ENCODE measurements around the gene MAN1C1. TPM values are rescaled to one million over a fixed set of nuclear protein-coding genes. Genes with fewer than 3 reads are reported as not detected.
A peak's percentile ranks its signal among the peaks of the same experiment; 100 is the strongest.

Gene MAN1C1
- total and polyA plus RNA-seq, 9 of the 15 experiments (the other 6 are each of a cell fraction or from before 2014, with no cell fraction given): 0.04 to 0.44 (median 0.10) TPM; not detected in 3

- DNase-seq (ENCODE audit: extremely low read depth in 1 of 4, low spot score in 3 of 4) (peak; percentile 70 to 91 (median 77)), FAIRE-seq (peak; percentile 61), ATAC-seq (peak; percentile 98)
- Histone ChIP-seq H3K79me2 (ENCODE audit: control insufficient read depth, insufficient read depth, low read length) (no peaks in the 10 kb centered on the region), H3K4me1 (replicated peaks in 1 of 2; ENCODE audit: control insufficient read depth in 2 of 2, insufficient read depth in 2 of 2, low read length in 2 of 2) (peaks cover 0 to 14% of the 10 kb centered on the region in 2 experiments; a peak in 3 of 5 replicates), H3K27ac (ENCODE audit: extremely low read depth, low read depth, low read length) (no peak overlapping the region), H3K9ac (ENCODE audit: insufficient read depth in 1 of 2, low read depth in 2 of 2, low read length in 2 of 2) (no peak overlapping the region), H3K9me3 (replicated peaks; ENCODE audit: control insufficient read depth, insufficient read depth, low read depth, low read length) (no peaks in the 10 kb centered on the region), H3K4me3 (no peak overlapping the region), H3K4me2 (ENCODE audit: insufficient read depth, low read length) (no peak overlapping the region), H3K27me3 (ENCODE audit: control insufficient read depth in 2 of 2, insufficient read depth in 2 of 2, low read length in 2 of 2) (peaks cover 20 to 58% of the 10 kb centered on the region in 2 experiments; a peak in 4 of 5 replicates), H3K36me3 (ENCODE audit: control insufficient read depth, insufficient read depth, low read length) (no peaks in the 10 kb centered on the region), H2AFZ (ENCODE audit: low read depth, low read length) (no peak overlapping the region), H3K9me1 (ENCODE audit: control insufficient read depth, insufficient read depth, low read length) (no peaks in the 10 kb centered on the region), H4K20me1 (replicated peaks; ENCODE audit: control insufficient read depth, insufficient read depth, low read length) (no peaks in the 10 kb centered on the region)
- TF ChIP-seq DPF2 (IDR thresholded peaks at IDR 0.05) (peak; percentile 25; the same call in 1 of the 2 replicates), CBFA2T3 (IDR thresholded peaks at IDR 0.05) (peak; percentile 60), CBFA2T2 (conservative IDR thresholded peaks at IDR 0.05) (peak; percentile 17; the same call in 1 of the 2 replicates), TEAD4 (IDR thresholded peaks at IDR 0.05; ENCODE audit: low read length) (no peak), TEAD4 (CRISPR knock-in tag; IDR thresholded peaks at IDR 0.05; ENCODE audit: borderline replicate concordance) (no peak), NRF1 (conservative IDR thresholded peaks at IDR 0.05 in 1 of 2, IDR thresholded peaks at IDR 0.05 in 1 of 2) (peak; percentile 22 to 50; a peak in 2 of 4 replicates), TCF3 (CRISPR knock-in tag; IDR thresholded peaks at IDR 0.05) (peak; percentile 48; the same call in 1 of the 2 replicates), GTF3C2 (IDR thresholded peaks at IDR 0.05; ENCODE audit: borderline replicate concordance, extremely low read depth, insufficient read length) (no peak), KDM1A (IDR thresholded peaks at IDR 0.05) (peak in 1 of 2 experiments; percentile 41; a peak in 1 of 4 replicates), JUNB (CRISPR knock-in tag; conservative IDR thresholded peaks at IDR 0.05) (no peak), RCOR1 (IDR thresholded peaks at IDR 0.05; ENCODE audit: borderline replicate concordance in 1 of 2, low read depth in 2 of 2, low read length in 2 of 2) (peak in 1 of 2 experiments; percentile 36; a peak in 1 of 4 replicates), JUN (IDR thresholded peaks at IDR 0.05; ENCODE audit: borderline replicate concordance, low read depth, low read length) (no peak), JUN (CRISPR knock-in tag; IDR thresholded peaks at IDR 0.05; ENCODE audit: borderline replicate concordance) (no peak), MAX (CRISPR knock-in tag; IDR thresholded peaks at IDR 0.05) (peak; percentile 81), ARID1B (IDR thresholded peaks at IDR 0.05) (peak; percentile 8; the same call in 1 of the 2 replicates)
- TF ChIP-seq, protein P1, sequence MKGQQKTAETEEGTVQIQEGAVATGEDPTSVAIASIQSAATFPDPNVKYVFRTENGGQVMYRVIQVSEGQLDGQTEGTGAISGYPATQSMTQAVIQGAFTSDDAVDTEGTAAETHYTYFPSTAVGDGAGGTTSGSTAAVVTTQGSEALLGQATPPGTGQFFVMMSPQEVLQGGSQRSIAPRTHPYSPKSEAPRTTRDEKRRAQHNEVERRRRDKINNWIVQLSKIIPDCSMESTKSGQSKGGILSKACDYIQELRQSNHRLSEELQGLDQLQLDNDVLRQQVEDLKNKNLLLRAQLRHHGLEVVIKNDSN (CRISPR knock-in tag; IDR thresholded peaks at IDR 0.05): 0 out of 2 replicates have a peak, but pooled peaks have one; percentile 18
- BruUV-seq (replicated peaks): no TSS peak
- ChIA-PET CTCF (ENCODE audit: low intra/inter-chr PET ratio) (no interaction called here), POLR2A (interaction anchor here (0.7 to 1.3 kb wide), 2 partner anchors 20 to 39 kb away, joined by 3 to 4 read pairs; no protein-coding TSS in a partner anchor)
- intact Hi-C loops (cut with micrococcal nuclease) (no loop called here), in situ Hi-C loops (cut with MboI) (no loop called here)
- whole genome bisulfite sequencing (ENCODE audit: insufficient coverage, low coverage, missing lambda C conversion rate): 37% methylated on average over 16 of the region's 16 CpGs
These were observed 30.4 kb upstream of the MAN1C1 start for GRCh38 chr1:25586181-25586588.
